HG02642 (cell line): ENCODE data around the gene WDR86.
A peak's percentile ranks its signal among the peaks of the same experiment; 100 is the strongest.

Experiments used
- ATAC-seq: cut with Tn5 transposase; IDR thresholded peaks from one replicate; pipeline ENCODE4 v1.9.1; 2021; ENCODE audit warnings: mild to moderate bottlenecking; ENCODE audit not compliant: unreplicated experiment, poor library complexity

The WDR86 gene

GRCh38 chr7:151381348-151382078 is 28.3 kb downstream of the WDR86 start:
- no peak for ATAC-seq

GRCh38 chr7:151381098-151381347 is 28.8 kb downstream of the WDR86 start:
- ATAC-seq, result no peak

- ATAC-seq, result no peak
Measured at GRCh38 chr7:151380199-151381097, 29.4 kb downstream of the WDR86 start.

DNA sequence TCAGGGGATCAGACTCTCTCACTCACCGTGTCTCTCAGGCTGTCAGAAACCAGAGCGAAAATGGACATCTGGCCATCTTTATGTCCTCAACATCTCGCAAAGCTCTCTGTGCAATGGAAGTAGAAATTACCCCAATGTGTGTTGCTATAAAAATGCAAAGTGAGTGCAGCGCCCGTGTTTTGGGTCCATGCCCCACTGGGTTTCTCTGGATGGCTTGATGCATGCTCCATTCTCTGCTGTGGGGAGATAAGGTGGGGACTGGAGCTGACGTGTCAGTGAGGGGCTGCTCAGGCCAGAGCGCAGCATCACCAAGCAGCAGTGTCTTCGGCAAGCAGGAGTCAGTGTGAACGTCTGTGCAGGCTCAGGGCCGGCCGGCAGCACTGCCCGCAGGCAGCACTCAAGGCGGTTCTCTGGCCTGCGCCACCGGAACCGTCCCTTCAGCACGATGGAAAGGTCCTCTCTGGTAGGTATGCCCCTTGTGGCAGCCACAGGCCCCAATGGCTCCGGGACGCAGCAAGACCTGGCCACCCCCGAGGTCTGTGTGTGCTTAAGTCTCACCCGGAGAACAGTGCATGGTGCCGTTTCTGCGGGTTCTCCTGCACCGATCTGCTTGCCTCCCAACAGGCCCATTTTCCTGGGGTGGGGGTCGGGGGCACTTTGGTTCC is 30.2 kb downstream of the WDR86 start:
- ATAC-seq, result no peak

GRCh38 chr7:151379193-151379520 is 30.7 kb downstream of the WDR86 start:
- ATAC-seq, result no peak

GRCh38 chr7:151378496-151379192 is 31.2 kb downstream of the WDR86 start:
- ATAC-seq, result no peak

DNA sequence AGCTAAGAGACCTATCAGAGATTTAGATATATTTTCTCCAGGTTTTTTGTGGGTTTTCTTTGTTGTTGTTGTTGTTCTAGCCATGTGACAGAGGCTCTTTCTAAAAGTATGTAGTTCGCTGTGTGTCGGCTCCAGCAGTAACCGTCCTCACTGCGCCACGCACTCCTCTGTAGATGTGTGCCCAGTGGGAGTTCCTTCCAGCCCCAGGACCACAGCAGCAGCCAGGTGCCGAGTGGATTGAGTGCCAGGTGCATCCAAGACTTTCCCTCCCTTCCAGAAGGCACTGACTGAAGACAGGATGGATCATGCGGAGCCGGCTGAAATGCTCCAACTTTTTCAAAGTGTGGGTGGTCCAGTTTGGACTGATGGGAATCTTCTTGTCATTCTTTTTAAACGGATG is 31.8 kb downstream of the WDR86 start:
- no peak for ATAC-seq

GRCh38 chr7:151377406-151377805 is 32.4 kb downstream of the WDR86 start:
- no peak for ATAC-seq

DNA sequence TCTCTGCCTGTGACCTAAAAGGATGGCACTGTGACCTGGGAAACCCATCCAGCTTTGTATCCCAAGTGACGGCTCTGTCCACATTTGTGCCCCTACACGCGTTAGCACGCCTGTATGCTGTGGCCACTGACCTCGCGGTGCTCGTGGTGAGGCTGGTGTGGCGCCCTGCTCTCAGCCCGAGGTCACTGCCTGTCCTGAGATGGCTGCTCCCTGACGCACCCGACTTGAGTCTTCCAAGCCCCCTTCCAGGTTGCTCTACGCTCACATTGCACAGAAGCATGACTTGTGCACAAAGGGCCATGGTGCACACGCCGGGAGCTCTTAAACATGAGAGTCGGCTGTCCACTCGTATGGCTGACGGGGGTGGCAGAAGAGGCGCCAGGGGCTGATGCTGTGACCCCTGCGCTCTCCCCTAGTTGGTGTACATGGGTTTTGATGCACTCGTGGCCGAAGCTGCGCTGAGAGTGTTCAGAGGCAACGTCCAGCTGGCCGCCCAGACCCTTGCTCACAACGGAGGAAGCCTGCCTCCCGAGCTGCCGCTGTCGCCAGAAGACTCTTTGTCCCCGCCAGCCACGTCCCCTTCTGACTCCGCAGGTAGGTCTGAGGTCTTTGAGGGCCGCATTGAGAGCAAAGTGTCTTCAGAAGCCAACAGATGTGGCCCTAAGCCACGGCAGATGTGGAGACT is 33.5 kb downstream of the WDR86 start:
- no peak for ATAC-seq

GRCh38 chr7:151375530-151376217 is 34.2 kb downstream of the WDR86 start:
- ATAC-seq, result no peak

DNA sequence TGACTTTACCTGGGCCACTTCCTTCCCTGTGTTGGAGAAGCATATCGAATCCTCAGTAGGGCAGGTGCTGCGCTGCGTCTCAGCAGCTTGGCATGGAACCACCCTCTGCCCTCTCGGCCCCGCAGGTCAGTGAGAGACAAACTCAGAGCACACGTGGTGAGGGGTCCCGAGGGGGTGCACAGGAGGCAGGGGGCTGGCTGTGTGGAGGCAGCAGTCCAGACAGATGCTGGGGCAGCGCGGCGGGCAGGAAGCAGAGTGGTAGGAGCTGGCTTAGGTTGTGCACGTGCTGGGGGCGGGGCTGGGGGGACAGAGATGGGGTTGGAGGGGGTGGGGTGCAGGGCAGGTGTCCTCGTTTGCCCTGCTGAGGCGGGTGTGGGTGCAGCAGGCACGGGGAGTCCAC is 35.1 kb downstream of the WDR86 start:
- no peak for ATAC-seq

GRCh38 chr7:151374139-151374538 is 35.7 kb downstream of the WDR86 start:
- ATAC-seq, result no peak

- ATAC-seq, result no peak
Measured at GRCh38 chr7:151373599-151373998, 36.2 kb downstream of the WDR86 start.

GRCh38 chr7:151372612-151373265 is 37.1 kb downstream of the WDR86 start:
- ATAC-seq, result no peak

DNA sequence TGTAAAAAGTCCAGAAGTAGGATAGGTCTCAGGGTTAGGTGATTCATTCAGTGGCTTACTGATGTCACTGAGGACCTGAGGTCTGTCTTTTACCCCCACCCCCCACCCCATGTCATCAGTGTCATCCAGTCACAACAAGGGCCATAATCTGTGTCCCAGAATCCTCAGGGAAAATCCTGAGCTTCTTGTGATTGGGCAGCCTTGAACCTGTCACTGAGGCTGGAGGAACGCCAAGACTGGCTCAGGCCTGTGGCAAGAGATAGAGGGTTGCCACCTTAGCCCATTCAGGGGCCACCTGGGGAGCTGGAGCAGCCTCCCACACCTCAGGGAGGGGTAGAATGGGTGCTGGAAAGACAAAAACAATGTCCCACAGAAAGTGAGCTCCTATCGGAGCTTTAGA is 38.6 kb downstream of the WDR86 start:
- no peak for ATAC-seq

GRCh38 chr7:151368136-151368571 is 41.7 kb downstream of the WDR86 start:
- peak; percentile 97 for ATAC-seq

GRCh38 chr7:151367284-151367683 is 42.6 kb downstream of the WDR86 start:
- ATAC-seq, result no peak

DNA sequence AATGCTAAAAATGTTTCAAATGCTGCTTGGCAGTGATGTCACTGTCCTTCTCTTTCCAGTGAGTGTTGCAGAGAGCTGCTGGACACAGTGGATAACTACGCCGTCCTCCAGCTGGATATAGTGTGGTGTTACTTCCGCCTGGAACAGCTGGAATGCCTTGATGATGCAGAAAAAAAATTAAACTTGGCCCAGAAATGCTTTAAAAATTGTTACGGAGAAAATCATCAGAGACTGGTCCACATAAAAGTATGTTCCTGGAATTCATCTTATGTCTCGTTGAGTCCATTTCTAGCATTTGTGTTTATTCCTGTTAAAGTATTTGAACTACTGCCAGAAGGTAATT is 43.0 kb downstream of the WDR86 start:
- ATAC-seq, result no peak

DNA sequence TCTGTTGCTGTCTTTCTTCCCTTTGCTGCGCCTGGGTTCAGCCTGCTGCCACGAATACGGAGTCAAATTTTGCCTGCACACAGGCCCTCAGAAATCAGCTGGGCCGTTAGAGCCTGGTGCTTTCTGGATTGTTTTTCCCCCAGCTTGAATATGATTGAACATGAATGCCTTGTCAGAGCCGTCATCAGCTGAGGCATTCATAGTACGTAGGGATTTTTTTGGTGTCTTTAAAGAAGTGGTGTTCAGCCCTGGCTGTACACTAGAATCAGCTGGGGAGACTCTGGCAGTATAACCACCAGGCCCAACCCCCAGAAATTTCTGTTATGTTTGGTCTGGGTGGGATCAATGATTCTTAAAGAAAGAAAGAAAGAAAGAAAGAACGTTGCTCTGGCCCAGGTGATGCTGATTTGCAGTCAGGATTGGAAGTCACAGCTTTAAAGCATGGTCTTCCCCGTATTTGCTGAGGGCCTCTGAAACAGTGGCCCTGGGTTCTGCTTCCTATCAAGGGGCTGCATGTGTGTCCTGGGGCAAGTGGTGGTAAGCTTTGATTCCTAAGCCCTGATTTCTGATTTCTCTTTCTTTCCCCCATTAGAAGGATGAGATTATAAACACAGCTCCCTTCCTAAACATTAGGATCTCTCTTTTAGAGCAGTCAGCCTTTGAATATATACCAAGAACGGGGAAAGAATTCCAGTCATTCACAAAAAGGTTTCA is 43.5 kb downstream of the WDR86 start:
- no peak for ATAC-seq
